IMR-90 (cell line): ENCODE measurements around the gene PC. TPM values are rescaled to one million over a fixed set of nuclear protein-coding genes. Genes with fewer than 3 reads are reported as not detected.

Experiments
- ATAC-seq: fragments of 200-7000 bp; cut with Tn5 transposase; 2 replicates; pipeline ENCODE4 v1.9.1; 2020; ENCODE audit warnings: low read depth, mild to moderate bottlenecking, moderate library complexity
- BruUV-seq: library from RNA; stranded (reverse); fragments of 400-500 nt; replicated peaks from 2 replicates; lab custom pipeline; 2021; lab: Mats Ljungman, UMichigan
- CTCF ChIA-PET: fragments of 300-600 bp; formaldehyde crosslinking; extraction: SDS; loops from one replicate; lab custom pipeline; 2021; ENCODE audit warnings: antibody characterized with exemption; lab: Yijun Ruan, JAX
- POLR2A ChIA-PET: fragments of 300-600 bp; sonication (Branson Sonifier 250); formaldehyde crosslinking; loops from one replicate; lab custom pipeline; 2022; ENCODE audit warnings: antibody characterized with exemption; ENCODE audit not compliant: unreplicated experiment; lab: Charles Lee
- DNase-seq: peaks from one replicate; pipeline ENCODE4 v3.0.0; 2013
- H2AFZ ChIP-seq: replicated peaks from 2 replicates; pipeline ENCODE3; 2013; ENCODE audit warnings: low read length, mild to moderate bottlenecking; ENCODE audit not compliant: poor library complexity
- H2AK5ac ChIP-seq: 2 replicates; pipeline ENCODE4 v1.6.1; 2013; ENCODE audit warnings: low read depth, low read length, inconsistent platforms
- H2AK9ac ChIP-seq: replicated peaks from 2 replicates; pipeline ENCODE3; 2013; ENCODE audit warnings: mild to moderate bottlenecking, low read depth, low read length, moderate library complexity; ENCODE audit not compliant: poor library complexity
- H2BK120ac ChIP-seq: 2 replicates; pipeline ENCODE4 v1.6.1; 2013; ENCODE audit warnings: low read depth, low read length, inconsistent platforms
- H2BK15ac ChIP-seq: 3 replicates; pipeline ENCODE4 v1.6.1; 2013; ENCODE audit warnings: low read depth, low read length, inconsistent platforms
- H2BK20ac ChIP-seq: 2 replicates; pipeline ENCODE4 v1.6.1; 2013; ENCODE audit warnings: low read depth, mild to moderate bottlenecking, inconsistent platforms, low read length, moderate library complexity
- H2BK5ac ChIP-seq: 2 replicates; pipeline ENCODE4 v1.6.1; 2013; ENCODE audit warnings: mild to moderate bottlenecking, low read depth, low read length, inconsistent platforms; ENCODE audit not compliant: poor library complexity, severe bottlenecking
- H3K14ac ChIP-seq: replicated peaks from 2 replicates; pipeline ENCODE4 v1.6.1; 2013; ENCODE audit warnings: low read depth, low read length, inconsistent platforms
- H3K18ac ChIP-seq: 2 replicates; pipeline ENCODE4 v1.6.1; 2013; ENCODE audit warnings: low read depth, low read length, control low read depth
- H3K23ac ChIP-seq: 2 replicates; pipeline ENCODE4 v1.6.1; 2013; ENCODE audit warnings: low read depth, low read length, inconsistent platforms
- H3K27ac ChIP-seq: 2 replicates; pipeline ENCODE4 v1.5.1; 2013; ENCODE audit warnings: mild to moderate bottlenecking, control low read depth, low read length; ENCODE audit not compliant: insufficient read depth
- H3K27me3 ChIP-seq: 2 replicates; pipeline ENCODE4 v1.6.1; 2013; ENCODE audit warnings: low read length; ENCODE audit not compliant: control insufficient read depth, insufficient read depth
- H3K36me3 ChIP-seq: 2 replicates; pipeline ENCODE4 v1.6.1; 2013; ENCODE audit warnings: low read length, mixed read lengths; ENCODE audit not compliant: control insufficient read depth, insufficient read depth
- H3K4ac ChIP-seq: 2 replicates; pipeline ENCODE4 v1.6.1; 2013; ENCODE audit warnings: low read depth, low read length, inconsistent platforms
- H3K4me1 ChIP-seq: 2 replicates; pipeline ENCODE4 v1.6.1; 2013; ENCODE audit warnings: low read length, mixed read lengths; ENCODE audit not compliant: control insufficient read depth, insufficient read depth
- H3K4me2 ChIP-seq: 2 replicates; pipeline ENCODE4 v1.6.1; 2013; ENCODE audit warnings: low read depth, mild to moderate bottlenecking, control low read depth, low read length, moderate library complexity
- H3K4me3 ChIP-seq: 2 replicates; pipeline ENCODE4 v1.5.1; 2013; ENCODE audit warnings: low read depth, mild to moderate bottlenecking, control low read depth, low read length, moderate library complexity; ENCODE audit not compliant: insufficient read depth
- H3K56ac ChIP-seq: 2 replicates; pipeline ENCODE4 v1.6.1; 2013; ENCODE audit warnings: low read length, inconsistent platforms; ENCODE audit not compliant: insufficient read depth; ENCODE audit errors: extremely low read depth
- H3K79me1 ChIP-seq, 2 experiments: 2 replicates each; pipeline ENCODE4 v1.6.1; 2013; ENCODE audit warnings: low read length in 2 of 2, inconsistent platforms in 1 of 2, low read depth in 1 of 2
- H3K9ac ChIP-seq: 2 replicates; pipeline ENCODE4 v1.6.1; 2013; ENCODE audit warnings: low read depth, low read length, control low read depth
- H3K9me1 ChIP-seq: 2 replicates; pipeline ENCODE4 v1.6.1; 2013; ENCODE audit warnings: low read length, inconsistent platforms; ENCODE audit not compliant: insufficient read depth
- H3K9me3 ChIP-seq: 2 replicates; pipeline ENCODE4 v1.6.1; 2013; ENCODE audit warnings: low read length; ENCODE audit not compliant: control insufficient read depth, insufficient read depth
- H4K20me1 ChIP-seq: 2 replicates; pipeline ENCODE4 v1.6.1; 2013; ENCODE audit warnings: low read length, inconsistent platforms; ENCODE audit not compliant: insufficient read depth
- H4K5ac ChIP-seq: 2 replicates; pipeline ENCODE4 v1.6.1; 2013; ENCODE audit warnings: mild to moderate bottlenecking, low read depth, low read length, control low read depth
- H4K8ac ChIP-seq, 2 experiments: 2 replicates each; pipeline ENCODE4 v1.6.1; 2013; ENCODE audit warnings: low read depth in 2 of 2, low read length in 2 of 2, control low read depth in 1 of 2, inconsistent platforms in 1 of 2
- H4K91ac ChIP-seq: 2 replicates; pipeline ENCODE4 v1.6.1; 2013; ENCODE audit warnings: low read depth, low read length, inconsistent platforms; ENCODE audit not compliant: insufficient read depth
- BHLHE40 ChIP-seq: fragments of 150-350 bp; IDR thresholded peaks from 2 replicates; pipeline ENCODE4 v1.6.1; 2016; ENCODE audit warnings: mild to moderate bottlenecking, low read depth, low read length
- CEBPB ChIP-seq: IDR thresholded peaks from 2 replicates; pipeline ENCODE4 v1.6.1; 2012; ENCODE audit warnings: low read depth, low read length, improper control_type of control experiment
- CHD1 ChIP-seq: IDR thresholded peaks from 2 replicates; pipeline ENCODE4 v1.6.1; 2012; ENCODE audit warnings: low read depth, low read length, improper control_type of control experiment
- CTCF ChIP-seq: conservative IDR thresholded peaks from 2 replicates; pipeline ENCODE4 v1.5.1; 2012; ENCODE audit warnings: mild to moderate bottlenecking, low read depth, low read length, improper control_type of control experiment
- ELK1 ChIP-seq: fragments of 150-350 bp; IDR thresholded peaks from 2 replicates; pipeline ENCODE4 v1.6.1; 2016; ENCODE audit warnings: low read depth, mild to moderate bottlenecking, low read length, moderate library complexity, borderline replicate concordance
- FOS ChIP-seq: fragments of 150-350 bp; IDR thresholded peaks from 2 replicates; pipeline ENCODE4 v1.6.1; 2016; ENCODE audit warnings: low read depth, low read length
- MAFK ChIP-seq: IDR thresholded peaks from 2 replicates; pipeline ENCODE4 v1.6.1; 2012; ENCODE audit warnings: low read depth, low read length, improper control_type of control experiment
- MAZ ChIP-seq: IDR thresholded peaks from 2 replicates; pipeline ENCODE4 v1.6.1; 2012; ENCODE audit warnings: low read depth, mild to moderate bottlenecking, low read length, improper control_type of control experiment, moderate library complexity, borderline replicate concordance
- MXI1 ChIP-seq: IDR thresholded peaks from 2 replicates; pipeline ENCODE4 v1.6.1; 2012; ENCODE audit warnings: low read depth, mild to moderate bottlenecking, low read length, moderate library complexity, borderline replicate concordance
- NFE2L2 ChIP-seq: fragments of 150-350 bp; IDR thresholded peaks from 2 replicates; pipeline ENCODE4 v1.6.1; 2016; ENCODE audit warnings: low read depth, mild to moderate bottlenecking, low read length
- POLR2A ChIP-seq: IDR thresholded peaks from 2 replicates; pipeline ENCODE4 v1.6.1; 2012; ENCODE audit warnings: mild to moderate bottlenecking, low read depth, low read length
- RAD21 ChIP-seq: IDR thresholded peaks from 2 replicates; pipeline ENCODE4 v1.6.1; 2012; ENCODE audit warnings: low read length, improper control_type of control experiment
- RCOR1 ChIP-seq: IDR thresholded peaks from 2 replicates; pipeline ENCODE4 v1.6.1; 2012; ENCODE audit warnings: mild to moderate bottlenecking, low read length, improper control_type of control experiment; ENCODE audit not compliant: insufficient replicate concordance
- RFX5 ChIP-seq: IDR thresholded peaks from 2 replicates; pipeline ENCODE4 v1.8.0; 2012; ENCODE audit warnings: low read depth, mild to moderate bottlenecking, low read length, moderate library complexity
- SMC3 ChIP-seq: fragments of 150-350 bp; IDR thresholded peaks from 2 replicates; pipeline ENCODE4 v1.6.1; 2016; ENCODE audit warnings: low read depth, mild to moderate bottlenecking, antibody characterized with exemption, low read length, moderate library complexity
- USF2 ChIP-seq: fragments of 150-350 bp; IDR thresholded peaks from 2 replicates; pipeline ENCODE4 v1.6.1; 2017; ENCODE audit warnings: mild to moderate bottlenecking, antibody characterized with exemption, low read length, low read depth
- WGBS, 2 experiments: methylation state at CpG; one replicate each; pipeline versions ENCODE4 v1.1.5 to v1.1.7; 2013; ENCODE audit warnings: missing lambda C conversion rate in 2 of 2; ENCODE audit not compliant: insufficient read length in 1 of 2; ENCODE audit errors: extremely low coverage in 2 of 2; 5-methylcytosine and 5-hydroxymethylcytosine counted together
- dilution Hi-C: fragments of 300-500 bp; cut with HindIII; formaldehyde crosslinking; loops from one replicate; pipeline ENCODE4 v1.14.3; 2018; ENCODE audit warnings: low sequenced_read_pairs; ENCODE audit not compliant: unreplicated experiment
- in situ Hi-C: fragments of 300-500 bp; cut with MboI; formaldehyde crosslinking; loops from 3 replicates; pipeline ENCODE4 v1.14.3; 2019; ENCODE audit warnings: low sequenced_read_pairs, inconsistent platforms, mixed read lengths
- intact Hi-C: fragments of 100-400 bp; cut with micrococcal nuclease; formaldehyde crosslinking; loops from 2 replicates; pipeline ENCODE4 v1.10.0; 2022
- polyA plus RNA-seq, 3 experiments: library from polyadenylated mRNA; depleted of rRNA; stranded (reverse); fragments of >200 nt; gene quantifications; 2 replicates each; pipeline ENCODE4 v1.2.3, GENCODE V29; 2012; ENCODE audit warnings: low replicate concordance in 1 of 3
- total RNA-seq: library from RNA; depleted of rRNA; stranded (reverse); fragments of >200 nt; gene quantifications from 2 replicates; pipeline ENCODE4 v1.2.3, GENCODE V29; 2012

PC gene
- total and polyA plus RNA-seq, 2 of the 4 experiments (the other 2 are of a cell fraction), result 13.6 to 15.7 TPM

- WGBS, 2 experiments, result 98% methylated on average over 4 of the region's 8 CpGs; no CpG with 5 or more reads in 1 of the 2 experiments
- CTCF ChIA-PET, result no interaction called here
- BruUV-seq, result no TSS peak
Observed at GRCh38 chr11:66985508-66986177, 27.5 kb upstream of the PC start.

More at GRCh38 chr11:66985508-66986177, 27.5 kb upstream of the PC start:
- Histone ChIP-seq H3K36me3 (no peaks in the 10 kb centered on the region), H3K18ac (no peak overlapping the region), H3K23ac (no peak overlapping the region), H4K5ac (no peak overlapping the region), H3K4me1 (peaks cover 7% of the 10 kb centered on the region), H2BK15ac (peak overlapping the region; percentile 28; the same call in 1 of the 3 replicates), H3K14ac (no peak overlapping the region), H3K27ac (no peak overlapping the region), H4K20me1 (no peaks in the 10 kb centered on the region), H3K9ac (no peak overlapping the region), H3K4me3 (no peak overlapping the region), H3K56ac (no peak overlapping the region), H4K8ac (no peak overlapping the region), H2AFZ (peak overlapping the region; percentile 51), H3K79me1 (no peaks in the 10 kb centered on the region), H3K27me3 (no peaks in the 10 kb centered on the region), H2BK20ac (0 out of 2 replicates have a peak overlapping the region, but pooled peaks have one; percentile 3), H2BK5ac (no peak overlapping the region), H2AK5ac (peak overlapping the region; percentile 33; the same call in 1 of the 2 replicates), H2AK9ac (peak overlapping the region; percentile 55), H3K4me2 (no peak overlapping the region), H3K4ac (no peak overlapping the region; the same call in 1 of the 2 replicates), H3K9me3 (no peaks in the 10 kb centered on the region), H2BK120ac (no peak overlapping the region), H4K91ac (no peak overlapping the region; the same call in 1 of the 2 replicates), H3K9me1 (peaks cover 10% of the 10 kb centered on the region)
- no peak for DNase-seq
- intact Hi-C loops, result no loop called here
- in situ Hi-C loops, result no loop called here
- dilution Hi-C loops, result no loop called here
- ATAC-seq, result no peak
- TF ChIP-seq SMC3 (no peak), RFX5 (no peak), MXI1 (no peak), RCOR1 (no peak), RAD21 (no peak), NFE2L2 (no peak), ELK1 (no peak), MAZ (no peak), POLR2A (no peak), CTCF (no peak), CHD1 (no peak), USF2 (no peak), BHLHE40 (no peak), FOS (no peak), MAFK (no peak), CEBPB (no peak)
- POLR2A ChIA-PET, result no interaction called here
